Endothelial cell of umbilical vein (primary cell): ENCODE data around the gene HIP1R. TPM values are rescaled to one million over a fixed set of nuclear protein-coding genes. Genes with fewer than 3 reads are reported as not detected.

Experiments
- BruUV-seq: library from RNA; stranded (reverse); fragments of 400-500 nt; replicated peaks from 2 replicates; lab custom pipeline; 2021; lab: Mats Ljungman, UMichigan
- CTCF ChIA-PET: fragments of 300-600, 350-600 bp; sonication (Branson Sonifier 250); formaldehyde crosslinking; loops from one replicate; lab custom pipeline; 2021; ENCODE audit warnings: antibody characterized with exemption, inconsistent platforms; lab: Charles Lee
- POLR2A ChIA-PET: fragments of 300-600, 350-600 bp; sonication (Branson Sonifier 250); formaldehyde crosslinking; loops from one replicate; lab custom pipeline; 2021; ENCODE audit warnings: antibody characterized with exemption, inconsistent platforms; lab: Charles Lee
- DNase-seq: peaks from one replicate; pipeline ENCODE4 v3.0.0-alpha.2; 2011; ENCODE audit warnings: low read depth, low spot score
- FAIRE-seq: peaks from 2 replicates; lab custom pipeline; 2011; peaks lifted over from hg19 to GRCh38; lab: Jason Lieb, UNC
- H2AFZ ChIP-seq: 2 replicates; pipeline ENCODE4 v1.6.0; 2012; ENCODE audit warnings: low read depth, low read length, control low read depth, inconsistent platforms
- H3K27ac ChIP-seq: 2 replicates; pipeline ENCODE4 v1.5.1; 2011; ENCODE audit warnings: low read depth, mild to moderate bottlenecking, control low read depth, low read length, moderate library complexity; ENCODE audit not compliant: insufficient read depth
- H3K27me3 ChIP-seq, 2 experiments: 2 replicates each; pipeline versions ENCODE4 v1.6.0 to v1.6.1; 2011; ENCODE audit warnings: low read length in 2 of 2, mixed read lengths in 1 of 2; ENCODE audit not compliant: control insufficient read depth in 2 of 2, insufficient read depth in 2 of 2
- H3K36me3 ChIP-seq, 2 experiments: 2 replicates in 1 of 2; 3 replicates in 1 of 2; pipeline ENCODE4 v1.5.1; 2011; ENCODE audit warnings: low read length in 2 of 2, mild to moderate bottlenecking in 1 of 2, moderate library complexity in 1 of 2; ENCODE audit not compliant: control insufficient read depth in 2 of 2, insufficient read depth in 2 of 2; ENCODE audit errors: extremely low read depth in 1 of 2
- H3K4me1 ChIP-seq: 3 replicates; pipeline ENCODE4 v1.5.1; 2011; ENCODE audit warnings: mild to moderate bottlenecking, low read length; ENCODE audit not compliant: control insufficient read depth, insufficient read depth; ENCODE audit errors: extremely low read depth
- H3K4me2 ChIP-seq: 2 replicates; pipeline ENCODE4 v1.6.1; 2011; ENCODE audit warnings: low read length, control low read depth, mixed read lengths; ENCODE audit not compliant: insufficient read depth
- H3K4me3 ChIP-seq, 3 experiments: fragments of 200-600 bp in 1 of 3; sonication (generic), shearing (Covaris generic) in 1 of 3; replicated peaks in 1 of 3; 2 replicates each; pipeline ENCODE4 v1.5.1; 2011 to 2016; ENCODE audit warnings: control low read depth in 3 of 3, low read length in 3 of 3, mild to moderate bottlenecking in 2 of 3, inconsistent platforms in 1 of 3, low read depth in 1 of 3, moderate library complexity in 1 of 3; ENCODE audit not compliant: insufficient read depth in 1 of 3
- H3K79me2 ChIP-seq: 2 replicates; pipeline ENCODE4 v1.6.0; 2012; ENCODE audit warnings: low read length, inconsistent platforms; ENCODE audit not compliant: control insufficient read depth, insufficient read depth
- H3K9ac ChIP-seq: replicated peaks from 2 replicates; pipeline ENCODE3; 2011; ENCODE audit warnings: low read length, control low read depth; ENCODE audit not compliant: insufficient read depth; ENCODE audit errors: extremely low read depth
- H3K9me1 ChIP-seq: replicated peaks from 3 replicates; pipeline ENCODE4 v1.6.0; 2011; ENCODE audit warnings: mild to moderate bottlenecking, low read length; ENCODE audit not compliant: control insufficient read depth, insufficient read depth; ENCODE audit errors: extremely low read depth
- H3K9me3 ChIP-seq: replicated peaks from 2 replicates; pipeline ENCODE4 v1.5.1; 2012; ENCODE audit warnings: low read length, inconsistent platforms; ENCODE audit not compliant: control insufficient read depth, insufficient read depth
- H4K20me1 ChIP-seq: replicated peaks from 2 replicates; pipeline ENCODE3; 2011; ENCODE audit warnings: mild to moderate bottlenecking, low read length; ENCODE audit not compliant: control insufficient read depth, insufficient read depth; ENCODE audit errors: extremely low read depth
- CTCF ChIP-seq, 2 donors: IDR thresholded peaks; 1 replicate in 1 of 2; 2 replicates in 1 of 2; pipeline ENCODE4 v1.5.1; 2011; ENCODE audit warnings: low read length in 2 of 2, mild to moderate bottlenecking in 2 of 2, moderate library complexity in 2 of 2, control low read depth in 1 of 2, inconsistent platforms in 1 of 2, low read depth in 1 of 2; ENCODE audit not compliant: insufficient read depth in 1 of 2; ENCODE audit errors: extremely low read depth in 1 of 2
- EZH2 ChIP-seq: IDR thresholded peaks from 2 replicates; pipeline ENCODE4 v1.6.1; 2012; ENCODE audit warnings: borderline replicate concordance, low read depth, mild to moderate bottlenecking, moderate library complexity, low read length, inconsistent platforms; ENCODE audit not compliant: severe bottlenecking
- FOS ChIP-seq: IDR thresholded peaks from 2 replicates; pipeline ENCODE4 v1.6.1; 2011; ENCODE audit warnings: mild to moderate bottlenecking, low read length, moderate library complexity, borderline replicate concordance; ENCODE audit not compliant: insufficient read depth
- GATA2 ChIP-seq: IDR thresholded peaks from 2 replicates; pipeline ENCODE4 v1.7.0; 2011; ENCODE audit warnings: low read depth, mild to moderate bottlenecking, moderate library complexity, mixed read lengths, low read length; ENCODE audit not compliant: insufficient read length, insufficient read depth
- JUN ChIP-seq: IDR thresholded peaks from 2 replicates; pipeline ENCODE4 v1.6.1; 2011; ENCODE audit warnings: borderline replicate concordance, low read depth; ENCODE audit not compliant: insufficient read length, insufficient read depth
- MAX ChIP-seq: IDR thresholded peaks from 2 replicates; pipeline ENCODE4 v1.6.1; 2011; ENCODE audit not compliant: insufficient read depth, insufficient read length
- MYC ChIP-seq: IDR thresholded peaks from one replicate; pipeline ENCODE4 v1.6.1; 2011; ENCODE audit warnings: mild to moderate bottlenecking, low read depth, low read length
- POLR2A ChIP-seq: IDR thresholded peaks from 2 replicates; pipeline ENCODE4 v1.6.1; 2012; ENCODE audit warnings: low read depth, mild to moderate bottlenecking, control low read depth, low read length
- POLR2AphosphoS5 ChIP-seq: IDR thresholded peaks from 2 replicates; pipeline ENCODE4 v1.6.1; 2012; ENCODE audit warnings: low read depth, mild to moderate bottlenecking, control low read depth, low read length, moderate library complexity; ENCODE audit not compliant: insufficient read depth
- dilution Hi-C: fragments of 300-500 bp; cut with MboI; formaldehyde crosslinking; loops from one replicate; pipeline ENCODE4 v1.15.0; 2019; ENCODE audit warnings: low sequenced_read_pairs; ENCODE audit not compliant: extremely low pct_ligation_motif_present
- intact Hi-C: fragments of 100-400 bp; cut with micrococcal nuclease; formaldehyde crosslinking; loops from one replicate; pipeline ENCODE4 v1.10.0; 2022
- polyA plus RNA-seq, 4 experiments: library from polyadenylated mRNA; depleted of rRNA in 3 of 4; stranded (reverse) in 3 of 4; unstranded in 1 of 4; fragments of >200 nt; gene quantifications; 2 replicates each; pipeline versions ENCODE4 v1.2.1 to v1.2.3, GENCODE V29; 2011 to 2012; ENCODE audit warnings: missing spikeins in 1 of 4
- total RNA-seq: library from RNA; stranded (reverse); gene quantifications from 2 replicates; pipeline ENCODE4 v1.2.3, GENCODE V29; 2021

HIP1R gene
- total and polyA plus RNA-seq, 2 donors (not counting 3 experiments of a cell fraction or from before 2014, with no cell fraction given), result 111 to 122 TPM

GRCh38 chr12:122811777-122812176, 23.5 kb upstream of the HIP1R start:
- BruUV-seq, result no TSS peak
- Histone ChIP-seq H3K9ac (no peak overlapping the region), H3K36me3 (no peaks in the 10 kb centered on the region), H3K9me3 (no peaks in the 10 kb centered on the region), H3K9me1 (no peaks in the 10 kb centered on the region), H4K20me1 (no peaks in the 10 kb centered on the region), H3K4me2 (no peak overlapping the region), H3K4me1 (no peaks in the 10 kb centered on the region), H3K27ac (no peak overlapping the region), H3K27me3 (no peaks in the 10 kb centered on the region), H3K4me3 (no peak overlapping the region), H2AFZ (no peak overlapping the region), H3K79me2 (no peaks in the 10 kb centered on the region)
- POLR2A ChIA-PET, result no interaction called here
- dilution Hi-C loops, result no loop called here
- no peak for DNase-seq
- CTCF ChIA-PET, result no interaction called here
- FAIRE-seq, result no peak
- intact Hi-C loops, result no loop called here
- no peak for TF ChIP-seq MYC
- TF ChIP-seq EZH2, result no peak
- TF ChIP-seq MAX, result no peak

- H3K4me3 ChIP-seq, result no peak overlapping the region
- no peaks in the 10 kb centered on the region for H4K20me1 ChIP-seq
- DNase-seq (no peak), FAIRE-seq (no peak)
- ChIA-PET POLR2A (no interaction called here), CTCF (interaction anchor here (2.1 kb wide), 1 partner anchor 20 kb away, joined by 13 read pairs; no protein-coding TSS in a partner anchor)
- H3K4me1 ChIP-seq, result no peaks in the 10 kb centered on the region
- BruUV-seq, result no TSS peak
- no peaks in the 10 kb centered on the region for H3K79me2 ChIP-seq
- H3K27ac ChIP-seq, result no peak overlapping the region
- no peak for TF ChIP-seq JUN
- TF ChIP-seq EZH2, result no peak
- no peak for TF ChIP-seq MAX
- no peak for TF ChIP-seq CTCF (IDR thresholded peaks at IDR 0.05; ENCODE audit: extremely low read depth in 1 of 2, insufficient read depth in 1 of 2, low read depth in 1 of 2, low read length in 2 of 2)
- no peak for TF ChIP-seq FOS
- TF ChIP-seq GATA2, result no peak
- TF ChIP-seq POLR2AphosphoS5, result no peak
- no peak for TF ChIP-seq MYC
- no peak for TF ChIP-seq POLR2A
- no peaks in the 10 kb centered on the region for H3K27me3 ChIP-seq
- no peak overlapping the region for H2AFZ ChIP-seq
- H3K4me2 ChIP-seq, result no peak overlapping the region
- intact Hi-C loops, result no loop called here
- no peaks in the 10 kb centered on the region for H3K9me1 ChIP-seq
- no peaks in the 10 kb centered on the region for H3K9me3 ChIP-seq
- no peaks in the 10 kb centered on the region for H3K36me3 ChIP-seq
- H3K9ac ChIP-seq, result no peak overlapping the region
- dilution Hi-C loops, result no loop called here
Observed at GRCh38 chr12:122813310-122813713, 21.9 kb upstream of the HIP1R start.
